Mesodermal cell (in vitro differentiated cells): ENCODE results near the gene SPECC1.

Experiments
- H3K27ac ChIP-seq: 2 replicates; pipeline ENCODE4 v1.7.0; 2013; ENCODE audit warnings: mild to moderate bottlenecking, low read depth, low read length, moderate library complexity; ENCODE audit not compliant: severe bottlenecking
- H3K36me3 ChIP-seq: 2 replicates; pipeline ENCODE4 v1.7.1; 2013; ENCODE audit warnings: mild to moderate bottlenecking, low read length, moderate library complexity; ENCODE audit not compliant: control insufficient read depth, insufficient read depth
- H3K4me1 ChIP-seq: one replicate; pipeline ENCODE4 v1.7.1; 2013; ENCODE audit warnings: mild to moderate bottlenecking, low read length; ENCODE audit not compliant: insufficient read depth, control insufficient read depth, poor library complexity, severe bottlenecking
- H3K4me3 ChIP-seq: 2 replicates; pipeline ENCODE4 v1.7.0; 2013; ENCODE audit warnings: low read length, control low read depth, mild to moderate bottlenecking; ENCODE audit not compliant: insufficient read depth, poor library complexity, severe bottlenecking; ENCODE audit errors: extremely low read depth
- H3K9me3 ChIP-seq: 2 replicates; pipeline ENCODE4 v1.7.1; 2013; ENCODE audit warnings: mild to moderate bottlenecking, low read length, moderate library complexity; ENCODE audit not compliant: control insufficient read depth
- WGBS, 2 experiments: methylation state at CpG; one replicate each; pipeline ENCODE4 v1.1.5; 2013; ENCODE audit warnings: missing lambda C conversion rate in 2 of 2; ENCODE audit not compliant: insufficient coverage in 2 of 2; 5-methylcytosine and 5-hydroxymethylcytosine counted together

Gene SPECC1

DNA sequence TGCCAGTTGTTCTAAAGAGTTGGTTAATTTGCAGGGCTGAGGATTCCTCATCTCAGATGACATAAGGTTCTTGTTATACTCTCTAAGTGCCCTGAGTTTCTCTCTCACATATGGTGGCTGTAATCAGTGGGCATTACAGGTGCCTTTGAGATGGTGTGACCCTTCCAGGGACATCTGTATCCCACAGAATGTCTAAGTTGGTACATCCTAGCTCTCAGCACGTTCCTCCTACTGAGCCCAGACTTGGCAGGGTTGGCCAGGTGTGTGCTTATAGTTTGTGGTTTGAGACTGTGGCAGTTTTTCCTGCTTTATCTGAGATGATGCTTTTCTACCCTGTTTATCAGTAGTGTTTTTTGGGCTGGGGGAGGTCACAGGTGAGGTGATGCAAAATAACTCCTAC lies 36.3 kb downstream of the SPECC1 start:
- Histone ChIP-seq H3K27ac (no peak overlapping the region), H3K4me3 (no peak overlapping the region), H3K9me3 (no peaks in the 10 kb centered on the region), H3K4me1 (no peaks in the 10 kb centered on the region), H3K36me3 (no peaks in the 10 kb centered on the region)
- 60 to 67% methylated on average over 1 of the region's 1 CpG for WGBS, 2 experiments

DNA sequence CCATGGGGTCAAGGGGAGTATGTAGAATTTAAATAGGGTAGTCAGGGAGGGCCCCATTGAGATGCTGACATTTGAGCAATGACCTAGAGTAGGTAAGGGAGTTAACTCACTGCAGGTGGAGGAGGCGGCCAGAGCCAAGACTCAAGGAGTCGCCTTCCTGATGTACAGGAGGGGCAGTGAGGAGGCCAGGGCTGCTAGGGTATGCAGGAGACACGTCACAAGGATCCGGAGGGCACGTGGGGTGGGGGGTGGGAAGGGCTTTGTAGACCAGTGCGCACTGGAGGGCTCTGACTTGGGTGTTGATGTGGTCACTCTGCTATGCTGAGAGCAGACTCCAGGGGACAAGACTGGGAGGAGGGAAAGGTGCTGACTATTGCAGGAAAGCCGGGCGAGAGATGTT lies 37.5 kb downstream of the SPECC1 start:
- WGBS, 2 experiments: 75 to 90% methylated on average over 4 to 7 of the region's 8 CpGs

DNA sequence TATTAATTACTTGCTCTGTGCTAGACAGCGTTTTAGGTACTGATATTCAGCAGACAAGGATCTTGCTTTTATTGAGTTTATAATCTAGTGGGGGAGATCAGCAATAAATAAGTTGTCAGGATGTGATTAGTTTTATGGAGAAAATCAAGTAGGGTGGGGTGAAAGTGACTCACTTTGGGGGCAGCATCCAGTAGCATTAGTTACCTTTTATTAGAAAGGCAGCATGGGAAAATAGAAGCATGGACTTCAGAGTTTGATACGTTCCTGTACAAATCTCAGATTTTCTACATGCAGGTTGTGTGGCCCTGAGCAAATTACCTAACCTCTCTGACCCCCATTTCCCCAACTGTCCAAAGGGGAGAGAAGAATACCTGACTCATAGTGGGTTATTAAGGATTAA lies 42.5 kb downstream of the SPECC1 start:
- H3K4me3 ChIP-seq: no peak overlapping the region
- H3K27ac ChIP-seq: no peak overlapping the region
- no peaks in the 10 kb centered on the region for H3K4me1 ChIP-seq
- 86 to 100% methylated on average over 1 of the region's 2 CpGs for WGBS, 2 experiments
- no peaks in the 10 kb centered on the region for H3K36me3 ChIP-seq
- no peaks in the 10 kb centered on the region for H3K9me3 ChIP-seq

More for the DNA sequence above, 37.5 kb downstream of the SPECC1 start:
- H3K27ac ChIP-seq: no peak overlapping the region
- H3K9me3 ChIP-seq: no peaks in the 10 kb centered on the region
- H3K4me1 ChIP-seq: no peaks in the 10 kb centered on the region
- H3K4me3 ChIP-seq: no peak overlapping the region
- no peaks in the 10 kb centered on the region for H3K36me3 ChIP-seq

DNA sequence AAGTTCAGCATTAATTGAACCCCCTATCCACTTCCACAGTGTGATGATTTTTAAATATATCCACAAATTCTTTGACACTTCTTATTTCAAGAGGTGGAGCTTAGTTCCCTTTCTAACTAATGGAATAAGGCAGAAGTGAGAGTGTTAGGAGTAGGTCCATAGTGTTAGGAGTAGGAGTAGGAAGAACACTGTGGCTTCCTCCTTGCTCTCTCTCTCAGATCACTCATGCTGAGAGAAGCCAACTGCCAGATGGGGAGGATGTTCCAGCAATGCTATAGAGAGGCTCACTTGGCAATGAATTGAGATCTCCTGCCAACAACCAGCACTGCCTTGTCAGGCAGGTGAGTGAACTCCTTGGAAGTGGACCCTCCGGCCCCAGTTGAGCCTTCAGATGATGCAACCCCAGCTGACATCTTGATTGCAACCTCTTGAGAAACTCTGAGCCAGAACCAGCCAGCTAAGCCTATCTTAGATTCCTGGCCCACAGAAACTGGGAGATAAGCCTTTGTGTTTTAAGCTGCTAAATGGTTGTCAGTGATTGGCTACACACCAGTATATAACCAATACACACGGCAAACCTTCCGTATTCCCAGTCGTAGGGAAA lies 44.3 kb downstream of the SPECC1 start:
- H3K9me3 ChIP-seq: no peaks in the 10 kb centered on the region
- H3K27ac ChIP-seq: no peak overlapping the region
- no peaks in the 10 kb centered on the region for H3K4me1 ChIP-seq
- H3K4me3 ChIP-seq: no peak overlapping the region
- H3K36me3 ChIP-seq: no peaks in the 10 kb centered on the region
- 91 to 100% methylated on average over 4 of the region's 4 CpGs for WGBS, 2 experiments

DNA sequence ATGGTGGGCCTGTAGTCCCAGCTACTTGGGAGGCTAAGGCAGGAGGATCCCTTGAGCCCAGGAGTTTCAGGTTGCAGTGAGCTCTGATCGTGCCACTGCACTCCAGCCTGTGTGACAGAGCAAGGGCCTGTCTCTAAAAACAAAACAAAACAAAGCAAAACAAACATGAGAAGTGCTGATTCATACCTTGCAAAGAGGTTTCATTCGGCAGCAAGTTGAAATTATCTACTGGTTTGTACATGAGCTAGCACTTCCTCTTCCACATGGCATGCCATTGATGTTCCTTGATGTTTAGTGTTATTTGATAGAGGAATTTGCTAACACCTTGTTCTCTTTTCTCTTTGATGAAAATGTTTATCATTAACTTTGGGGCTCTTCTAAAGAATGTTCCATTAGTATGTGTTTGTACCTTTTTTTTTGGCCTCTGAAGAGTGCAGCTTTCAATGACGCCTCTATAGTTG lies 50.6 kb downstream of the SPECC1 start:
- no peaks in the 10 kb centered on the region for H3K36me3 ChIP-seq
- no peaks in the 10 kb centered on the region for H3K9me3 ChIP-seq
- H3K27ac ChIP-seq: no peak overlapping the region
- H3K4me3 ChIP-seq: no peak overlapping the region
- peaks cover 4% of the 10 kb centered on the region for H3K4me1 ChIP-seq
- WGBS, 2 experiments: 73% methylated on average over 3 of the region's 3 CpGs

DNA sequence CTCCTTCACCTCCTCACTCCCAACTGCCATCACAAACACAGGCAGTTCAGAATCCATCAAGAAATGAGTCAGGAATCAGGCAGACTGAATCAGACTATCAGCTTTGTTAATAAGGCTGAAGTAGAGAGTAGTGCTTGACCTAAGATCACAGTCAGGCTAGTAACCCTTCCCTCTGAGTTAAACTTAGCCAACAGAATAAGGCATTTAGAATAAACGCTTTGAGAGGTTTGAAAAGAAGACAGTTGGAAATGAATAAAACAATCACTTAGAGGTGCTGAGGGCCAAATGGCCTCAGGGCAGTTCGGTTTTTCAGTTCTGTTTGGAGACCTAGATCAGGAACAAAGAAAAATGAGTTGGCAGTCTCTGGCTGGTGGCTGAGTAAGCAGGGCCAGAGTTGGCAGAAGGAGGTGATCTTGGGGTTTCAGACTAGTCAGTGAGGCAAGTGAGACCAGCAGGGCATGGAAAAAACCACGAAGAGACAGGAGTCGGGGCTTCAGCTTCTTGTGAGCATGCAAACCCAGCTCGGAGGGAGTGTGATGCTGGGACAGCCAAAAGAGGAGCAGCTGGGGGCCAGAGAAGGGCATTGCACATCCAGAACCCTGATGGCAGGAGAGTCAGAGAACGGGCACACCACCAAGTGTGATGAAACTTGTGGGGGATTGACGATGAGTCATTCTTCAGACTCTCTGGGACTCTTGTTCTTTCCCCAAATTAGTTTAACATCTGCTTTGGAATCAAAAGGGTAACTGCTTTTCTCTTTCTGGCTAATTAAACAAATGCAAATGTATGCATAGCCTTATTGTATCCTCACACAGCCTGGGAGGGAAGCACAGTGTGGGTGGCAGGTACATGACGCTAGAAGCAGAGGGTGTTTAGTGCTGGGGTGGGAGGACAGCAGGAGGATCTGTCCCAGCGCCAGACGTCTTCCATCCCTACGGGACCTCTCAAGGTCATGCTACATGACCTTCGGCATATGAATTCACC lies 54.8 kb downstream of the SPECC1 start:
- Histone ChIP-seq H3K9me3 (no peaks in the 10 kb centered on the region), H3K36me3 (no peaks in the 10 kb centered on the region), H3K4me1 (peaks cover 4% of the 10 kb centered on the region), H3K27ac (no peak overlapping the region), H3K4me3 (no peak overlapping the region)
- WGBS, 2 experiments: 72 to 77% methylated on average over 9 to 11 of the region's 12 CpGs

DNA sequence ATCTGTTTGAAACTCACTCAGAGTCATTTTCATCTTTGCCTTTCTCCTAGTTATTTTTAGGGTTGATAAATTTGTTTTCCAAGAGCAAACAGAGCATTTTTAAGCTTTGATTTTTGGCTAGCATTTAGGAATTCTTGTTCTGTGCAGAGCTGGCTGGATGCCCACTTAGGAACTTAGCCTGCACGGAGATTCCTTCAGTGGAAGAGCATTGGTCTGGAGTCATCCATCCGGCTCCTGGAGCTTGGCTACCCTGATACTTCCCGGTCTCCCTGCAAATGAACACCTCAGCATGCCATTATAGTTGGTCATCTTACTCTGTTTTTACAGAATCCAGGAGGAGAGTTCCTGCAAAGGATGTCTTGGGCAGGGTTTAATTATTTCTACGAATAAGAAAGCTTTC lies 57.1 kb downstream of the SPECC1 start:
- Histone ChIP-seq H3K36me3 (no peaks in the 10 kb centered on the region), H3K4me1 (peaks cover 4% of the 10 kb centered on the region), H3K4me3 (no peak overlapping the region), H3K27ac (no peak overlapping the region), H3K9me3 (no peaks in the 10 kb centered on the region)
- WGBS, 2 experiments: 81 to 87% methylated on average over 2 to 3 of the region's 4 CpGs

DNA sequence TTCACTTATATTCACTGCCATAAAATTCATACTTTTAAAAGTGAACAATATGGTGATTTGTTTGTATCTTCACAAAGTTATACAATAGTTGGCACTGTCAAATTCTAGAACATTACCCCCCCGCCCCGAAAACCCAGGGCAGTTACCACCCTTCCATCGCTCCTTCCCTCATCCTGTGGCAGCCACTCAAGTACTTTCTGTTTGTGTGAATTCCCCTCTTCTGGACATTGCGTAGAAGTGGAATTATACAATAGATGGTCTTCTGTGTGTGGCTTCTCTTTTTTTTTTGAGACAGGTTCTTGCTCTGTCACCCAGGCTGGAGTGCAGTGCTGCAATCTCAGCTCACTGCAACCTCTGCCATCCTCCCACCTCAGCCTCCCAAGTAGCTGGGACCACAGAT lies 58.6 kb downstream of the SPECC1 start:
- Histone ChIP-seq H3K4me1 (peaks cover 4% of the 10 kb centered on the region), H3K36me3 (no peaks in the 10 kb centered on the region), H3K9me3 (no peaks in the 10 kb centered on the region), H3K27ac (no peak overlapping the region), H3K4me3 (no peak overlapping the region)
- WGBS, 2 experiments: 100% methylated on average over 1 of the region's 4 CpGs; no CpG with 5 or more reads in 1 of the 2 experiments

DNA sequence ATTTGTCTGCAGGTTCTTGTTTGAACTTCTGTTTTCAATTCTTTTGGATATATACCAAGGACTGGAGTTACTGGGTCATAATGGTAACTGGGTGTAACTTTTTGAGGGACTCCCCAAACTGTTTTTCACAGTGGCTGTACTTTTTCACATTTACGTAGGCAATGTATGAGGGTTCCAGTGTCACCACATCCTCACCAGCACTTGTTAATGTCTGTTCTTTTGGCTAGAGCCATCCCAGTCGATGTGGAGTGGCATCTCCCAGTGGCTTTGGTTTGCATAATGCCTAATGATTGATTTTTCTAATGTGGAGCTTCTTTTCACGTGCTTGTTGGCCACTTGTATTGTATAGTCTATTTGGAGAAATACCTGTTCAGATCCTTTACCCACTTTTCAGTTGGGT lies 59.3 kb downstream of the SPECC1 start:
- H3K4me3 ChIP-seq: no peak overlapping the region
- H3K36me3 ChIP-seq: no peaks in the 10 kb centered on the region
- no CpG with 5 or more reads among the region's 3 CpGs for WGBS, 2 experiments
- H3K9me3 ChIP-seq: no peaks in the 10 kb centered on the region
- H3K27ac ChIP-seq: no peak overlapping the region
- H3K4me1 ChIP-seq: peaks cover 5% of the 10 kb centered on the region

DNA sequence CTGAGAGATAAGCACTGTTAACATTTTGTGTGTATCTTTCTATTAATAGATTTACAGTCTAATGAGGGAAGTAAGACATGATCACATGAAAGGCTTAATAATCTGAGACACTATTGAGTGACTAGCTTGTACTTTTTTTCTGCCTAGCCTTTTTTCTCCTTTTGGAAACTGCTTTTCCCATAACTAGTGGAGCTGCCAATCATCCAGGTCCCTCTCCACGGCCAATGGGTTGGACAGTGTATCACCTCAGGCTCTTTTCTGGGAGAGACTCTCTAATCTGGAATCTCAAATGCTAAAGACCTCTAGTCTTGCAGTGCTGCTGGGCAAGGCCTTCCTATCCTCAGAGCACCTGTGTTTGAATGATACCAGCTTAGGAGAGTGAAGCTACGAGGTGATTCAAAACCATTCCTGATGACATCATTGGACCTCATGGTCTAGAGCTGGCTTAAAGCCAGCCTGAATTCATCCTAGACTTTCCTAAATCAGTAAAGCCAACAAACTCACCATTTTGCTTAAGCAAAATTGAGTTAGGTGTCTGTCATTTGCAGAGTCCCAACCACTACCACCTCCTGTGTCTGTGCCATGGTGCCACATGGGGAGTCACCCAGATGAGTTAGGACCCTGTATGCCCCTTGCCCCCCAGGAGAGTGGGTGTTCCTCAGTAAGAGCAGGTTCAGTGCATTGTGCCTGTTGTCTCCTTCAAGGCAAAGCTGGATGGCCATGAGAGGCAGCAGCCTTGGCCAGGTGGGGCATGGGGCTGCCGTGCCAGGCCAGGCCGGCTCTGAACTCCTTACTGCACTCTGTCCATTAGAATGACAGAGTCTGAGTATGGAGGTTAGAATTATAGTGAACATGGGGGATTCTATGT lies 62.9 kb downstream of the SPECC1 start:
- Histone ChIP-seq H3K4me3 (no peak overlapping the region), H3K9me3 (no peaks in the 10 kb centered on the region), H3K36me3 (no peaks in the 10 kb centered on the region), H3K4me1 (peaks cover 3% of the 10 kb centered on the region), H3K27ac (no peak overlapping the region)
- 88 to 97% methylated on average over 2 of the region's 4 CpGs for WGBS, 2 experiments
